GM18519 (cell line): Measurements from ENCODE around the gene P2RX4.
"Not testable (repeated sequence)": the region's sequence is repeated elsewhere in the genome, so short reads cannot be mapped to it uniquely, and the experiment has no call there.

Experiments
- ATAC-seq: cut with Tn5 transposase; IDR thresholded peaks from one replicate; pipeline ENCODE4 v1.9.1; 2021; ENCODE audit warnings: mild to moderate bottlenecking, moderate library complexity; ENCODE audit not compliant: unreplicated experiment, low FRiP score

Gene P2RX4

GRCh38 chr12:121239351-121240061, 29.6 kb downstream of the P2RX4 start:
- no peak for ATAC-seq

GRCh38 chr12:121240062-121240420, 30.1 kb downstream of the P2RX4 start:
- no peak for ATAC-seq

- no peak for ATAC-seq
Observed at GRCh38 chr12:121240484-121241101, 30.7 kb downstream of the P2RX4 start.

GRCh38 chr12:121241156-121241970, 31.4 kb downstream of the P2RX4 start:
- no peak for ATAC-seq

- no peak for ATAC-seq
Observed at GRCh38 chr12:121245031-121245430, 35.1 kb downstream of the P2RX4 start.

GRCh38 chr12:121245951-121246350, 36.0 kb downstream of the P2RX4 start:
- ATAC-seq, result no peak

GRCh38 chr12:121246893-121247557, 37.1 kb downstream of the P2RX4 start:
- ATAC-seq, result no peak

GRCh38 chr12:121248622-121249021, 38.7 kb downstream of the P2RX4 start:
- no peak for ATAC-seq

GRCh38 chr12:121250359-121250758, 40.4 kb downstream of the P2RX4 start:
- no peak for ATAC-seq

GRCh38 chr12:121251838-121252237, 41.9 kb downstream of the P2RX4 start:
- no peak for ATAC-seq

- ATAC-seq, result no peak
Observed at GRCh38 chr12:121252712-121253345, 42.9 kb downstream of the P2RX4 start.

- ATAC-seq, result no peak
Observed at GRCh38 chr12:121253638-121254335, 43.9 kb downstream of the P2RX4 start.

GRCh38 chr12:121255433-121255832, 45.5 kb downstream of the P2RX4 start:
- ATAC-seq, result no peak

- ATAC-seq, result not testable (repeated sequence)
Observed at GRCh38 chr12:121257704-121258449, 47.9 kb downstream of the P2RX4 start.

GRCh38 chr12:121259074-121259473, 49.1 kb downstream of the P2RX4 start:
- no peak for ATAC-seq

- ATAC-seq, result no peak
Observed at GRCh38 chr12:121260091-121260490, 50.2 kb downstream of the P2RX4 start.

GRCh38 chr12:121261398-121261797, 51.5 kb downstream of the P2RX4 start:
- ATAC-seq, result no peak

GRCh38 chr12:121263206-121263935, 53.4 kb downstream of the P2RX4 start:
- ATAC-seq, result no peak

- no peak for ATAC-seq
Observed at GRCh38 chr12:121264135-121264534, 54.2 kb downstream of the P2RX4 start.
